Right renal cortex interstitium (tissue), 3 donors: Measurements from ENCODE around the gene CCL17. TPM values are rescaled to one million over a fixed set of nuclear protein-coding genes. Genes with fewer than 3 reads are reported as not detected.
"Not testable (repeated sequence)": the region's sequence is repeated elsewhere in the genome, so short reads cannot be mapped to it uniquely, and the experiment has no call there.

Source experiments
- DNase-seq, 3 donors: peaks; one replicate each; pipeline ENCODE4 v3.0.0-alpha.2; 2013; ENCODE audit warnings: low read depth in 3 of 3, low spot score in 2 of 3
- polyA plus RNA-seq, 3 donors: library from polyadenylated mRNA; unstranded; fragments of 120-200 nt; gene quantifications; one replicate each; pipeline ENCODE4 v1.2.1, GENCODE V29; 2013; ENCODE audit not compliant: insufficient read length in 3 of 3

The CCL17 gene
- not detected for polyA plus RNA-seq

DNA sequence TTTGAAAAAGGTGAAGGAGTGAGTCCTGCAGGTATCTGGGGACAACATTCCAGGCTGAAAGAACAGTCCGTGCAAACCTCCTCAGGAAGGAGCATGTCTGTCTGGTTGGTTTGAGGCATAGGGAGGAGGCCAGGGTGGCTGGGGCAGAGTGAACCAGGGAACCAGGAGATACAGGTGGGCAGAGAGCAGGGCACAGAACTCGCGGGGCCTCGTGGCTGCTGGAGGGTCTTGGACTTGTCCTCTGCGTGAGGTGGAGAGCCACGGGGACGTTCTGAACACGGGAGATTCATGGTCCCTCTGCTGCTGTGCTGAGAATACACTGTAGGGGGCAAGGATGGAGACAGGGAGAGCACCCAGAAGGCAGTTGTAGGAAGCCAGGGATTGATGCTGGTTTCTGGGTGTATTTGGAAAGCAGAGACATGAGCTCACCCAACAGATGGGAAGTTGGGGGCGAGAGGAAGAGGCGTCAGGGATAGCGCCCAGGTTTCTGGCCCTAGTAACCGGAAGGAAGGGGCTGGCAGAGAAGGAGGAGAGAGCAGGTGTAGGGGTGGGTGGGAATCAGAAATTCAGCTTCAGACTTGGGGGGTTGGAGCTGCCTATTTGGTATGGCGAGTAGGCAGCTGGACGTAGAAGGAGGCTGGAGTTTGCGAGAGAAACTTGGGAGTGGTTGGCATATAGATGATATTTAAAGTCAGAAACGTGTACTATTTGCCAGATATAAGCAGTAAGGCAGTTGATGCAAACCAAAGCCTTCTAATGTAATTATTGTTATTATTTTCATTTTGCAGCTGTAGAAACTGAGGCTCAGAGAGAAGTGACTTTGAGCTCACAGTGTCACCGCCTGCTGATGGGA is at the start of gene CCL17:
Gene CCL17, plus strand, starts transcription at position 803 of the 853 bp plus-strand sequence. CDS start 9,166 bp downstream, outside the sequence.
- no peak for DNase-seq

DNA sequence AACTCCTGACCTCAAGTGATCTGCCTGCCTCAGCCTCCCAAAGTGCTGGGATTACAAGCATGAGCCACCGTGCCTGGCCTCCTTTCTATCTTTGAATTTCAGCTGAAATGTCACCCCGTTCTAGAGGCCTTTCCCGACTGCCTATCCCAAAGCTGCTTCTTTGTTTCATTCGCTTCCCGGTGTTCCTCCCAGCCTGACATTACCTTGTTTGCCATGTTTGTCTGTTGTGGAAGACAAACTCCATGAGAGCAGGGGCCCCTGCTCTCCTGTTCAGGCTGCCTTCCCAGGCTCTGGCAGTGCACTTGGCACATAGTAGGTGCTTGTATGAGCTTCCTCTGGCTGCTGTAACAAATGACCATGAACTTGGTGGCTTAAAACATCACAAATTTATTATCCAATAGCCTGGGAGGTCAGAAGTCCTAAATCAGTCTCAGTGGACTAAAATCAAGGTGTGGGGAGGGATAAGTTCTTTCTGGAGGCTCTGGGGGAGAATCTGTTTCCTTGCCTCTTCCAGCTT is 48.6 kb upstream of the CCL17 start:
- no peak for DNase-seq

DNA sequence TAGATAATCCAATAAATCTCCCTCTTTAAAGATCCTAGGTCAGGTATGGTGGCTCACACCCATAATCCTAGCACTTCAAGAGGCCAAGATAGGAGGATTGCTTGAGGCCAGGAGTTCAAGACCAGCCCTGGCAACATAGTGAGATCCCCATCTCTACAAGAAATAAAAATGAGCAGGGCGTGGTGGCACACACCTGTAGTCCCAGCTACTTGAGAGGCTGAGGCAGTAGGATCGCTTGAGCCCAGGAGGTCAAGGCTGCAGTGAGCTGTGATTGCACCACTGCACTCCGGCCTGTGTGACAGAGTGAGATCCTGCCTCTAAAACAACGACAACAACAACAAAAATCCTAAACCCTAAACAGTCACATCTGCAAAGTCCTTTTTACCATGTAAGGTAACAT is 48.0 kb upstream of the CCL17 start:
- DNase-seq: no peak

DNA sequence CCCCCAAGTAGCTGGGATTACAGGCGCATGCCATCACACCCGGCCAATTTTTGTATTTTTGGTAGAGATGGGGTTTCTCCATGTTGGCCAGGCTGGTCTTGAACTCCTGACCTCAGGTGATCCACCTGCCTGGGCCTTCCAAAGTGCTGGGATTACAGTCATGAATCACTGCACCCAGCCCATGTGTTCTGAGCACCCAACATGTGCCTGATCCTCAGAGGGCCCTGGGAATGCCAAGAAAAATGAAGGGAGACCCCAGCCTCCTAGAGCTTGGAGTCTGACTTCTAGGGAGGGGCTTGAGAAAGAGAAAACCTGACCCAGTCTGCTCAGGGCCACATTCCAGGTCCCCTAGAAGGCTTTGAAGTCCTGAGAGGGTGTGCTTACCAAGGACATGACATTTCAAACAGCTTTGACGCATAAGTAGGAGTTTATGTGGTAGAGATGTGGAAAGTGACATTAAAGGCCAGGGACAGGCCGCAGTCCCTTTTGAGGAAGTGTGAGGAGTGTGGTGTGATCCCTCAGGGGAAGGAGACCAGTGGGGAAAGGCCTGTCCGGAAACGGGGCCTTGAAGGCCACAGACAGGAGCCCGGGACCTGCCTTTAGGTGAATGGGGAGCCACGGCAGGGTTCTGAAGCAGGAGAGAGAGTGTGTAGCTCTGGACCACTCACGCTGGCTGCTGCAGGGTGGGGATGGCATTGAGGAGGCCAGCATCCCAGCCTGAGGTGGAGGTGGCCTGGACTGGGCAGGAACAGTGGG is 47.1 kb upstream of the CCL17 start:
- no peak for DNase-seq

DNA sequence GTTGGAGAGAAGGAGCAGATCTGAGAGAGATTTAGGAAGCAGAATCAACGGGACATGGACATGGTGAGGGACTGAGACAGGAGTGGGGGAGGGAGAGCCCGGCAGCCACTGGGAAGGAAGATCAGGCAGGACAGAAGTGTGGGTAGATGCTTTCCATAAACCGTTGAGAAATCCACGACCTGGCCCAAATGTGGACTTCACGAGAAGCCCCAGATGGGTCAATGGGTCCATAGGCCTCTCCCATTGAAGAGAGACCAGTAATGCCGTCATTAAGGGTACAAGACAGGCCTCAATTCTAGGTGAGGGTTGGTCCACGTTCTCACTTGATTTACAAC is 46.5 kb upstream of the CCL17 start:
- DNase-seq: no peak

DNA sequence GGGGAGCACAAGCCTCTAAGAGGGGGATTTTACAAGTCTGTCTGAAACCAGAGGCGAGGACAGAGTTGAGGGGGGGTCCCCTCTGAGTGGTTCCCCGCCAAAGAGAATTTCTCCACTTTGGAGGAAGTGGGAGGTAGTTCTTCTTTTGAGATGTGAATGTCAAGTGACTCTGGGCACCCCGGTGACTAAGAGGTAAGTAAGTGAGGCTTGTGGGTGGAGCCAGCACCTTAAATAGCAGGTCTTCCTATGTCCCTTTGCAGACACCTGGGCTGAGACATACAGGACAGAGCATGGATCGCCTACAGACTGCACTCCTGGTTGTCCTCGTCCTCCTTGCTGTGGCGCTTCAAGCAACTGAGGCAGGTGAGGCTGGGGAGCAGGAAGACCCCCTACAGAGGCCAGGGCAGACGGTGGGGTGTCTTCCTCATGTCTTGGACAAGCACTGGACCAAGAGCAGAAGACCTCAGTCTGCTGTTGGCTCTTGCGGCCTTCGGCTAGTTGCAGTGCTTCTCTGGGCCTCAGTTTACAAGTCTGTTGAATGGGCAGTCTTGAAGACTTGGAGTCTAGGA is 46.0 kb upstream of the CCL17 start, which contains the start of gene CCL22:
Gene CCL22, plus strand, starts transcription at position 257 of the 569 bp plus-strand sequence. Its CDS starts 34 bp downstream, at position 291.
- no peak for DNase-seq

DNA sequence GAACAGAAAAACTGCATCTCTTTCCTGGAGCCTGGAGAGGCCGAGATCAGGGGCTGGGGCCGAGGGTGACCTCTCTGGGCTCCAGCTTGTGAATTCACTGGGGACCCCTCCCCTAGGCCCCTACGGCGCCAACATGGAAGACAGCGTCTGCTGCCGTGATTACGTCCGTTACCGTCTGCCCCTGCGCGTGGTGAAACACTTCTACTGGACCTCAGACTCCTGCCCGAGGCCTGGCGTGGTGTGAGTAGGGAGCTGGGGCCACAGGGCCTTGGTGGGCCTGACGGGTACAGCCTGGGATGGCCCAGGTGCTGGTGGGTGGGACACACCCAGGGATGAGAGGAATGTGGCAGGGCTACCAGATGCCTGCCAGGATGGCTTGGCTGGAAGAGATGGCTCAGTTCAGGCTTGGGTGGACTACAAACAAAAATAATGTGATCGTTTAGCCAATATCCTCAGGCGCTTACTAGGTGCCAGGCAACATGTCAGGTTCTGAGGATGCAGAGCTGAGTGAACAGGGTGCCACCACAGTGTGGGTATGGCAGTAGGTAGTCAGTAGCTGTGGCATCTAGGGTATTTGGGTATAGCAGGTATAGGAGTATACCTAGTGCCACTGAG is 44.1 kb upstream of the CCL17 start:
- DNase-seq: no peak

DNA sequence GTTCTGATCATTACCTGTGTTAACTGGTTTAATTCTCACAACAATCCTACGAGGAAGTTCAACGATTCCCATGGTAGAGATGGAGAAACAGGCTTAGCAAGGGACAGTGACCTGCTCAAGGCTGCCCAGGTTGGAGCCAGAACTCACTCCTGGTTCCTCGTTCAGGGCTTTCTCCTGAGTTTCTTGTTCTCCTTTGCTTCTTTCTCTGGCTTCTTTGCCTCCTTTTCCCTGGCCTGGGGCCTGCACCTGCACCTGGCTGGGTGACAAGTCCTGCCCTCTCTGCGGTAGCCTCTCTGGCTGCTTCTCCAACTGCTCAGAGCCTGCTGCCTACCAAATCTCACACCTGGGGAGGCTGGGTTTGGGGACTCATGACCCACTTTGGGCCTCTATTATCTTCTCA is 43.2 kb upstream of the CCL17 start:
- no peak for DNase-seq

DNA sequence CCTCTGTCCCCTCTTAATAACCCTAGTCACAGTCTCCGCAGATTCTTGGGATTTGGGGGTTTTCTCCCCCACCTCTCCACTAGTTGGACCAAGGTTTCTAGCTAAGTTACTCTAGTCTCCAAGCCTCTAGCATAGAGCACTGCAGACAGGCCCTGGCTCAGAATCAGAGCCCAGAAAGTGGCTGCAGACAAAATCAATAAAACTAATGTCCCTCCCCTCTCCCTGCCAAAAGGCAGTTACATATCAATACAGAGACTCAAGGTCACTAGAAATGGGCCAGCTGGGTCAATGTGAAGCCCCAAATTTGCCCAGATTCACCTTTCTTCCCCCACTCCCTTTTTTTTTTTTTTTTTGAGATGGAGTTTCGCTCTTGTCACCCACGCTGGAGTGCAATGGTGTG is 40.4 kb upstream of the CCL17 start:
- no peak for DNase-seq

DNA sequence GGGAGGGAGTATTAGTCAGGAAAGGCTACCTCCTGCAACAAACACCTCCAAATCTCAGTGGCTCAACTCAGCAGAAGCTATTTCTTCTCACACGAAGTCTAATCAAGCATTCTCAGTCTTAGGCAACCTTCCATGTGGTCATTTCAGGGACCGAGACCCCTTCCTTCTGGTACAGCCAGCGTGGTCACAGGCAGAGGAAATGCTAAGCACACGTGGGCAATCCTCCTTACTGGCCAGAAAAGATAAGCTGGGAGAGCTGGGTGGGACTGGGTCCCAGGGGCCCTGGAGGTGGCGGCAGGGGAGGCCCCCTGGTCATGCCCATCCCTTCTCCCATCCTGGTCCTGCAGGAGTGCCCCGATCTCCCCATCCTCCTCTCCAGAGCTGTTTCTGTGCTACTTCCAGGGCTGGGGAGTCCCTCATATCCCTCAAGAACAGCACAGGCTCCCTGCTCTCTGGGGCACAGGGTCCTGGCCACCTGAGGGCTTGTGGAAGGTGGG is 38.0 kb upstream of the CCL17 start:
- no peak for DNase-seq

DNA sequence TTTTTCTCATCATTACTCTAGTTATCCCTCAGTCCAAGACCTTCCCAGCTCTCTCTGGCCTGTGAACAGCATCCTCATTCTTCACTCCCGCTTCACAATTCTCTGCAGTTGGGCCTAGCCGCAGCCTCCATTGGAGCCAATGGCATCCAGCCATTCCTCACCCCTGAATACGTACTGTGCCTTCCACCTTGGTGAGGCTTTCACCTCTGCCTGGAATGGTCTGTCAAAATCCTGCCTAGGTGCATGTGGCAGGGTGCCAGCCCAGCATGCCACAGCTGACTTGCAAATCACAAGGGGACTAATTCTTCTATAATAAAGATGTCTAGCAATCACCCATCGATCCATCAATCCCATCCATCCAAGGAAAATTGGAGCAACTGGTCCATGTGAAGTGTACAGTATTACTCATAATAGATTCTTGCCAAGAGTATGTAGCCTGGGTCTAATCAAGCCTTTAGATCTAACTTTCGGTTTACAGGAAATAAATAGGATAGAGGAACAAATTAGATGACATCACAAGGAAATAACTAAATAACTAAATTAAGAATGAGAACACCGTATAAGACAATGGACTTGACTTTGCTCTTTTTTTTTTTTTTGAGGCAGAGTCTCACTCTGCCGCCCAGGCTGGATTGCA is 37.3 kb upstream of the CCL17 start:
- DNase-seq: no peak

DNA sequence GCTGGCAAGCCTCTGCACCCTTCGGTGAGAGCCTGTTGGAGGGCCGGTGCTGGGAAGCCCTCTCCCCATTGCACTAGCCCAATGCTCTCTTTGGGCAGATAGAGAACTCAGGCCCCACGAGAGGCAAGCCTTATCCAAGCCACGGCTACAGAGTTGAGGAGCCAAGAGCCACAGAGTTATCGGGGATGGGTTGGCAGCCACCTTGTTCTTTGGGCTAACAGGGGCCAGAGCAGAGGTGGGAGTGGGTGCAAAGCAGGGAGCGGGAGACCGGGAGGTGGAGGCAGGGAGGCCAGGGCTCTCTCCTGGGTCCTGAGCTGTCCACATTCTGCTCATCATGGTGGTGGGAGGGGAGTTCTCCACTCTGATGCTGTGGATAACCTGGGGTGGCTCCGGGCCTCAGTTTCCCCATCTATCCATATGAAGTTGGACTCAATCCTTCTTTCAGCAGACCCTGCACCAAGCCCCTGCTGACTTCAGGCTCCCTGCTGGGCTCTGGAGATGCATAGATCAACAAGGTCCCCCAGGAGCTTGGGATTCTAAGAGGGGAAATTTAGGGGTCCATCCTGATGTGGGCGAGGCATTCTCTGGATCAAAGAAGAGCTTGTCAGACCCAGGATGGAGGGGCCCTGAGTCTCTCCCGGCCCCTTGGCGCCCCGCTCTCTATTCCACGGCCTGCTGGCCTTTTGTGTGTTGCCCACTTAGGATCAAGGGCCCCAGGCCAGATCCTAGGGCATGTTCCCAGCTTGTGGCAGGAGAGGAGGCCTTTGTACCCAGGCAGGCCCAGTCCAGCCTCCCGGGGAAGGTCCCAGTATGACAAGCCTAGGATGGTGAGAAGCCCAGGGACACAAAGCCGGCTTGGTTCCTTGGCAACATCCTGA is 32.8 kb upstream of the CCL17 start:
- DNase-seq: no peak

DNA sequence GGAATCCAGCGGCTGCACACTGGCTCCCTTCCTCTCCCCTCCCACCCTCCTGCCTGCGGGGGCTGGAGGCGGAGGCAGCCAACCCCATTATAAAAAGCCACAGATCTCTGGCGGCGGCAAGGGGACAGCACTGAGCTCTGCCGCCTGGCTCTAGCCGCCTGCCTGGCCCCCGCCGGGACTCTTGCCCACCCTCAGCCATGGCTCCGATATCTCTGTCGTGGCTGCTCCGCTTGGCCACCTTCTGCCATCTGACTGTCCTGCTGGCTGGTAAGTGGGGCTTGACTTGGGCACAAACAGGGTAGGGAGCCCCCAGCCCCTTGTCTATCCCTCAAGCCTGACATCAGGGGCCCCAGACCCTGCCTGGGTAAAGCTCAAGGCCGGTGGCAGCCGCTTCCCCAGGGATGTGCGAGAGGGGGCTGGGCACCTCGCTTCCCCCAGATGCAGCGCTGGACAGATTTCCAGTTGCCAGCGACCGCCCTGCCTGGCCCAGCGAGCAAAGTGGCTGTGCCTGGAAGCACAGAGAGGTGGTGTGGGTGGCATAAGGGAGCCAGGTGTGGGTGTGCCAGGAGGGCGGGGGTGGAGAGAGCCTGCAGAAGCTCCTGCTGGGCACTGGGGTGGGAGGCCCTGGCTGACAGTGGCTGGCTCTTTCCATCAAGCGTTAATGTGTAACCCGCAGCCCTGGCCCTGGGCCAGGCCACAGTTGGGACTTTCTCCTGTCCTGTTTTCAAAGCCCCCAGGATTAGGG is 32.0 kb upstream of the CCL17 start, which contains the start of gene CX3CL1:
Gene CX3CL1, plus strand, starts transcription at position 119 of the 745 bp plus-strand sequence. Its CDS starts 79 bp downstream, at position 198.
- peak; percentile 65 to 78 (median 73) for DNase-seq

DNA sequence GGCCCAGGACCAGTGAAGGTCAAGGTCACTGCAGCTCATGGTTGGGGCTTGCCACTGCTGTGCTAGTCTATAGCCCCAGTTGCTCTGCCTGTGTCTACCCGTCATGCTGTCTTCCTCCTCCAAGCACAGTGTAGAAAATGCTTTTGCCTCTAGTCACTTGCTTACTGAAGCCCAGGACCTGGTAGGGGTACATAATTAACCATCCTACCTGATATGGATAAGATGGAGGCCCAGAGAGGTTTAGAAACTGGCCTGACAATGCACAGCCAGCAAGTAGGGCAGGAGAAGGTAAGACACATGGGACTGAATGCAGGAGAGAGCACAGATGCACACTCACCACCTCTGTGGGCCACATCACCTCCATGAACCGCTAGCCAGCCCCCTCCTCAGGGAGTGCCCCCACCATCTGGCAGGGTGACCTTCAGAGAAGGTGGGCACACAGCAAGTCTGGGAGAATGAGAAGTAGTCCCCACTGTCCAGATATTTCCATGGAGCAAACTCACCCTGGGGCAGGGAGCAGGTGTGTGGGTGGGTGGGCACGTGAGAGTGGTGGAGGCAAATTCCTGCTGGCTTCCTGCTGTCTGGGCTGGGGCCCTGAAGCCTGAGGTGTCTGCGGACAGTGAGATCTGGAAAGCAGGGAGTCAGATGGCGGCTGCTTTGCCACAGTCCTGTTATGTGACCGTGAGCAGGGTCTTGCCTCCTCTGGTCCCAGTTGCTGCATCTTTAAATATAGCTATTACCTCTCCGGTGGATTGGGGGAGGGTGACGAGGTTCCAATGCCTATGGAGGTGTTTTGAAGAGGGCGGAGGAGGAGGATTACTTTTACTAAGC is 31.2 kb upstream of the CCL17 start:
- DNase-seq: no peak

DNA sequence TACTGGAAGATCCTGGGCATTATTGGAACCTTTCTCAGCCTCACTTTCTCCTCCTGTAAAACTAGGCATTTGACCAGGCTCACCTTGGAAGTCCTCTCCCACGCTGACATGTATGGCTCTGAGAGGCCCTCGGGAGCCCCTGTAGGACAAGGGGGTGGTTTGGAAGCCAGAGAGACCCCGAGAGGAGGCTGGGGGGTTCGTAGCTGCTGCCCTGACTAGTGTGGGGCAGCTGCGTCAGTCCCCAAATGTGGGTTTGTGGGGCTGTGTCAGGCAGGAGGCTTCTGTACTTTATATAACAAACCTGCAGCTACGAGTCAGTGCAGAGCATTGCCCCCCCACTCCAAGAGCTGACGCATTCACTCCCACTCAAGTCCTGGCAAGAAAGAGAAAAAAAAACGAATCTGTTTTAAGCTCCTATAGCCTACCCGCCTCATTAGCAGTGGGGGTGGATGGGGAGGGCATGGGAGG is 30.5 kb upstream of the CCL17 start:
- no peak for DNase-seq

DNA sequence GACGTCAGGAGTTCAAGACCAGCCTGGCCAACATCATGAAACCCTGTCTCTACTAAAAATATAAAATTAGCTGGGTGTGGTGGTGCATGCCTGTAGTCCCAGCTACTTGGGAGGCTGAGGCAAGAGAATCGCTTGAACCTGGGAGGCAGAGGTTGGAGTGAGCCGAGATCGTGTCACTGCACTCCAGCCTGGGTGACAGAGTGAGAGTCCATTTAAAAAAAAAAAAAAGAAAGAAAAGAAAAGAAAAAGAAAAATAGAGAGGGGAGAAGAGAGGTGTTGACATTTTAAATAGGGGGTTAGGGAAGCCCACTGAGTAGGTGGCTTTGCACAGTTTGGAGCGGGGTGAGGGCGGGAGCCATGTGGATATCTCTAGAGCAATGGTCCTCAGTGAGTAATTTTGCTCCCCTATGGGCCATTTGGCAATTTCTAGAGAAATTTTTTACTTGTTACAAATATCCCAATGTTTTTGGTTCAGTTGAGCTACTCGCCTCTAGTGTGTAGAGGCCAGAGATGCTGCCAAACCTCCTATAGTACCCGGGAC is 29.6 kb upstream of the CCL17 start:
- not testable (repeated sequence) for DNase-seq

DNA sequence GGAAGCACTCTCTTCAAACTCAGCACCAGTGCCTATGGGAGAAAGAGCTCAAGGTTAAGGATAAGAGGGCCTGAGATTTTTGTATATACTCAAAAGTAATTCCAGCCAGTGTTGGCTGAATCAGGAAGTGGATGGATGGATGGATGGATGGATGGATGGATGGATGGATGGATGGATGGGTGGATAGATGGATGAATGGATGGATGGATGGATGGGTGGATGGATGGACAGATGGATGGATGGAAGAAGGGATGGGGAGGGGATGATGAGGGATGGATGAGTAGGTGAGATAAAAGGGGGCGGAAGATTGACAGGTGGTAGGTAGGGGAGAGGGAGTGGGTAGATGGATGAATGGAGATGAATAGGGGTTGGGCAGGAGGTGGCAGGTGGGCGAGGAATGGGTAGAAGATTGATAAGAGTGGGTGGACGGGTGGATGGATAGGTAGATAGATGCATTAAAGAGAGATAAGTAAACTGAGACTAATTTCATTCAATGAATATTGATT is 28.2 kb upstream of the CCL17 start:
- DNase-seq: no peak
